Measurements from ENCODE around the gene SBK2.

DNA sequence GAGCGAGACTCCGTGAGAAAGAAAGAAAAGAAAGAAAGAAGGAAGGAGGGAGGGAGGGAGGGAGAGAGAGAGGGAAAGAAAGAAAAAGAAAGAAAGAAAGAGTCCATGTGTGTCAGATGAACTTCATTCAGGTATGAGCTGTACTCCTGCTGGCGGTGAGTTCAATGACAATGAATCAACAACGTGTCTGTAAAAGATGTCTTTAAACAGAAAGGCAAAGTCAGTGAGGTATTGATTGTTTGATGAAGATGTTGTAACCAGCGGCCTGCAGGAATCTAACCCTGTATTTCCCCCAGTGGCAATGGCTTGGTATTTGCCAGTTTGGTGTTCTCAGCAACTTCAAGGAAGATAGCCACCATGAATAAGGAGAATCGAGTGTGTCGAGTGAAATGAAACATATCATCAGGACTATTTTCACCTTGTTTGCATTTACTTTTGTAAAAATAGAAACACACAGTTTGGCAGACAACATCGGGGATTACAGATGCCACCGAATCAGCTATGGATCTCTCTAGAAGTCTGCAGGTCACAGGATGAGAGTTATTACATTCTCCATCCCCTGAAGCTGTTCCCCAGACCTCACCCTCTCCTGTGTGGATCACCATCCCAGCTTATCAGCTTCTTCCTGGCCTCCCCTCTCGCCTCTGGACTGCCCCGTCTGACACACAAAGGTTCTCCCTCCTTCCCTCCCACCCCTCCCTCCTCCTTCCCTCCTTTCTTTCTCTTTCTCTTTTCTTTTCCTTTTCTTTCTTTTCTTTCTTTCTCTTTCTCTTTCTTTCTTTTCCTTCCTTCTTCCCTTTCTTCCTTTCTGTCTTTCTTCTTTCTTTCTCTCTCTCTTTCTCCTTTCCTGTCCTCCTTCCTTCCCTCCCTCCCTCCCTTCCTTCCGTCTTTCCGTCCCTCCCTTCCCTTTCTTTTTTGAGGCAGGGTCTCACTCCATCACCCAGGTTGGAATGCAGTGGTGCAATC lies 16.6 kb upstream of the SBK2 start:
- TF ChIP-seq EZH2 (IDR thresholded peaks at IDR 0.05; ENCODE audit: borderline replicate concordance, low read depth, low read length, severe bottlenecking) (no peak), POLR2AphosphoS5 (IDR thresholded peaks at IDR 0.05; ENCODE audit: insufficient read depth, low read depth, low read length) (no peak), JUN (IDR thresholded peaks at IDR 0.05; ENCODE audit: borderline replicate concordance, insufficient read depth, insufficient read length, low read depth) (no peak), POLR2A (IDR thresholded peaks at IDR 0.05; ENCODE audit: low read depth, low read length) (no peak)
- TF ChIP-seq, protein P1, sequence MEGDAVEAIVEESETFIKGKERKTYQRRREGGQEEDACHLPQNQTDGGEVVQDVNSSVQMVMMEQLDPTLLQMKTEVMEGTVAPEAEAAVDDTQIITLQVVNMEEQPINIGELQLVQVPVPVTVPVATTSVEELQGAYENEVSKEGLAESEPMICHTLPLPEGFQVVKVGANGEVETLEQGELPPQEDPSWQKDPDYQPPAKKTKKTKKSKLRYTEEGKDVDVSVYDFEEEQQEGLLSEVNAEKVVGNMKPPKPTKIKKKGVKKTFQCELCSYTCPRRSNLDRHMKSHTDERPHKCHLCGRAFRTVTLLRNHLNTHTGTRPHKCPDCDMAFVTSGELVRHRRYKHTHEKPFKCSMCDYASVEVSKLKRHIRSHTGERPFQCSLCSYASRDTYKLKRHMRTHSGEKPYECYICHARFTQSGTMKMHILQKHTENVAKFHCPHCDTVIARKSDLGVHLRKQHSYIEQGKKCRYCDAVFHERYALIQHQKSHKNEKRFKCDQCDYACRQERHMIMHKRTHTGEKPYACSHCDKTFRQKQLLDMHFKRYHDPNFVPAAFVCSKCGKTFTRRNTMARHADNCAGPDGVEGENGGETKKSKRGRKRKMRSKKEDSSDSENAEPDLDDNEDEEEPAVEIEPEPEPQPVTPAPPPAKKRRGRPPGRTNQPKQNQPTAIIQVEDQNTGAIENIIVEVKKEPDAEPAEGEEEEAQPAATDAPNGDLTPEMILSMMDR (IDR thresholded peaks at IDR 0.05; ENCODE audit: extremely low read depth in 1 of 2, insufficient read depth in 1 of 2, low read depth in 1 of 2, low read length in 2 of 2), result no peak

Data from endothelial cell of umbilical vein (primary cell).